Measurements from ENCODE around the gene GNPTAB.

Gene GNPTAB

DNA sequence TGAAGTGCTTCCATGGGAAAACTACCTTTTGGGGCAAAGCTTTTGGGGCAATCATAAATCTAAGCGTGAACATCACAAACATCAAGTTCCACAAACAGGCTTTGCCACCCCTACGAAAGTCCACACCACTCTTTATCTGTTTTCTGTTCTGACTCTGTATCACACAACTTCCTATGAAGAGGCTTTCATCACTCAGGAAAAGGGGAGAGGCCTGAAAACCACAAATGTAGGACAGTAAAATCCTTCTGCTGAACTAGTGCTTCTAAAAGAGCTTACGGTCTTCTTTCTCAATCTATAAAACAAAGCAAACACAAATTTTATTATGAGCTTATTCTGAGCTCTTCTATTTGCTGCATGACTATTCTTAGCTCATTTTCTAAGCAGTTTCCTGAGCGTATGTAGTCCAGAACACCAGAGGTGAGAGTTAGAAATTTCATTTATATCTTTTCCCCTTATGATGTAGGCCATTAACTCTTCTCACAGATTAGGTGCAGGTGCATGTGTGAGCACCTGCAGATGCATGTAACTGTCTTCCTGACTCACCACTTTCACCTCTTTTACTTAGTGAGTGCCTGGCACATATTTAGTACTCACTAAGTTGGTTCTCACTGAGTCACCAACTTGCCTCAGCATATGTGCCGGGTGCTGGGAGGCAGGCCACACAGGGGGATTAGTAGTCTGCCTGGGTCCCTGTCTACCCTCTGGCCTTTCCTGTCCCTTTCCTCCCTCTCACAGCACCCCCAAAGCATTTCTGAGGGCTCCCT, 58.6 kb downstream of the GNPTAB start:
- no peak overlapping the region for H3K4me3 ChIP-seq (ENCODE audit: low read length)
- TF ChIP-seq, protein P1, sequence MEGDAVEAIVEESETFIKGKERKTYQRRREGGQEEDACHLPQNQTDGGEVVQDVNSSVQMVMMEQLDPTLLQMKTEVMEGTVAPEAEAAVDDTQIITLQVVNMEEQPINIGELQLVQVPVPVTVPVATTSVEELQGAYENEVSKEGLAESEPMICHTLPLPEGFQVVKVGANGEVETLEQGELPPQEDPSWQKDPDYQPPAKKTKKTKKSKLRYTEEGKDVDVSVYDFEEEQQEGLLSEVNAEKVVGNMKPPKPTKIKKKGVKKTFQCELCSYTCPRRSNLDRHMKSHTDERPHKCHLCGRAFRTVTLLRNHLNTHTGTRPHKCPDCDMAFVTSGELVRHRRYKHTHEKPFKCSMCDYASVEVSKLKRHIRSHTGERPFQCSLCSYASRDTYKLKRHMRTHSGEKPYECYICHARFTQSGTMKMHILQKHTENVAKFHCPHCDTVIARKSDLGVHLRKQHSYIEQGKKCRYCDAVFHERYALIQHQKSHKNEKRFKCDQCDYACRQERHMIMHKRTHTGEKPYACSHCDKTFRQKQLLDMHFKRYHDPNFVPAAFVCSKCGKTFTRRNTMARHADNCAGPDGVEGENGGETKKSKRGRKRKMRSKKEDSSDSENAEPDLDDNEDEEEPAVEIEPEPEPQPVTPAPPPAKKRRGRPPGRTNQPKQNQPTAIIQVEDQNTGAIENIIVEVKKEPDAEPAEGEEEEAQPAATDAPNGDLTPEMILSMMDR (conservative IDR thresholded peaks at IDR 0.05; ENCODE audit: low read depth, low read length), result no peak
- no peak for DNase-seq (ENCODE audit: low read depth)

DNA sequence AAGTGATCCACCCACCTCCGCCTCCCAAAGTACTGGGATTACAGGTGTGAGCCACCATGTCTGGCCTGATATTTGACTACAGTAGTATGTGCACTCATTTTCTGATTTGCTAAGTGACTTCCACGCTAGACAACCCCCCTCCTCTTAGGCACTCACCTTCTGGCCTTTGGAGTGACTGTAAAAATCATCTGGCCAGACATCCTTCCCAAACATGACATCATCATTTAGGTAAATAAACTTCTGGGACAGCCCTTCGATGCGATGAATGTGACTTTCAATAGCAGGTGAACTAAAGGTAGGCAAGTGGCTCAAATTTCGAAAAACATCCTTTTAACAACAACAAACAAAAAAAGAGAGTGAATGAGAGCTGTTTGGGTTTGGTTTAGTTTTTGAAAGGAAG, 60.9 kb downstream of the GNPTAB start:
- no peak overlapping the region for H3K4me3 ChIP-seq (ENCODE audit: low read length)
- no peak for DNase-seq (ENCODE audit: low read depth)
- TF ChIP-seq, protein P1 (conservative IDR thresholded peaks at IDR 0.05; ENCODE audit: low read depth, low read length), result no peak

DNA sequence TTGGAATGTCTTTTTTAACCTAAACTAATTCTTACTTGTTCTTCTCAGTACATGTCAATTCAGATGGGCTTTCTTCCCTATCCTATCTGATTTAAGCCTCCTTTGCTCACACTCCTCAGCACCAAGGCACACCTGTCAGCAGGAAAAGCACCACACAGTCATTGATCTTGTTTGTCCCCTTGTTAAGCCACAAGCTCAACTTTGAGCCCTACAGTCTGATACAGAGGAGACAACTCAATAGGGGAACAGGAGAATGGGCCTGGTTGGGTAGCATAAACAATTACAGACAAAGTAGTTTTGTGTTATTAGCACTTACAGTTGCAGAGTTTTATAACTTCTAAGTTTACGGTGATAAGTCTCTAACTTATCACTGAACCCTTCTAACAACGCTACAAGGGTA, 62.0 kb downstream of the GNPTAB start:
- DNase-seq (ENCODE audit: low read depth), result no peak
- TF ChIP-seq, protein P1 (conservative IDR thresholded peaks at IDR 0.05; ENCODE audit: low read depth, low read length), result no peak
- H3K4me3 ChIP-seq (ENCODE audit: low read length), result no peak overlapping the region

DNA sequence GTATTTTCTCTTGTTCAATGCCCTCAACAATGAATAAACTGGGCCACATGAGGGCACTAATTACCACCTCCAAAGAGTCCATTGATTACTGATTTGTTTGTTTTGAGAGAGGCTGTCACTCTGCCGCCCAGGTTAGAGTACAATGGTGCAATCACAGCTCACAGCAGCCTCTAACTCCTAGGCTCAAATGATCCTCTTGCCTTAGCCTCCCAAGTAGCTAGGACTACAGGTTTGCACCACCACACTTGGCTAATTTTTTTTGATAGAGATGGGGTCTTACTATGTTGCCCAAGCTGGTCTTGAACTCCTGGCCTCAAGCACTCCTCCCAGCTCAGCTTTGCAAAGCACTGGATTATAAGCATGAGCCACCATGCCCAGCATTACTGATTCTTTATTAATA, 63.2 kb downstream of the GNPTAB start:
- TF ChIP-seq, protein P1 (conservative IDR thresholded peaks at IDR 0.05; ENCODE audit: low read depth, low read length), result no peak
- no peak overlapping the region for H3K4me3 ChIP-seq (ENCODE audit: low read length)
- DNase-seq (ENCODE audit: low read depth), result no peak

DNA sequence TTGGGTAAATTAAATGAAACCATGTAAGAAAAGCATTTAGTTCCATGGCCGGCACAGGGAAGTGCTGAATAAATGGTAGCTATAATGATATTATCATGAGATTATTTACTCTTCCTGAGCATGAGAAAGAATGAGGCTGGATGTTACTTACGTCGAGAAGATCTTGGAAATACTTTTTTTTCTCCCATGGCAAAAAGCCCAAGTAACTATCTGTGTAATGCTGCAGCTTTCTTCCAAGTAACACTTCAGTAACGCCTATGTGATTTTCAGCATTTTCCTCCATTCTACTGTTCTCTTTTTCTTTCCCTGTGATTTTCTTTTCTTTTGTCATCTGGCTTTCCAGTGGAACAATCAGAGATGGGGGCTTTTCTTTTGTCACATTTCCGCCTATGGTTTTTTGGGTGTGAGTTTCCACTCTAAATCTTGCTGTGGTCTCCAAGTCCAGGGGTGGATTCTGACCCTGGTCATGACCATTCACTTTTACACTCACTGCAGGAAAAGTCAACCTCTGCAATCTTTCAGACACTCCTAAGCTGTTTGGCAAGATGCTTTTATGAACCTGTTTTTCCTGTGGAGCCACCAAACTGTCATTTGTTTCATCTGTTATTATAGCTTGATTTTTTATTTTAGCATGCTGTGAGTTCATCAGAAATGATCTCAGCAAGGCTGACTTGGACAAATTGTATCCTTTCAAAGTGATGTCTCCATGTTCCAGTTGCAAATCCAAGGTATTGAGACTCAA, 66.5 kb downstream of the GNPTAB start:
- TF ChIP-seq, protein P1 (conservative IDR thresholded peaks at IDR 0.05; ENCODE audit: low read depth, low read length), result no peak
- DNase-seq (ENCODE audit: low read depth), result no peak
- H3K4me3 ChIP-seq (ENCODE audit: low read length), result no peak overlapping the region

DNA sequence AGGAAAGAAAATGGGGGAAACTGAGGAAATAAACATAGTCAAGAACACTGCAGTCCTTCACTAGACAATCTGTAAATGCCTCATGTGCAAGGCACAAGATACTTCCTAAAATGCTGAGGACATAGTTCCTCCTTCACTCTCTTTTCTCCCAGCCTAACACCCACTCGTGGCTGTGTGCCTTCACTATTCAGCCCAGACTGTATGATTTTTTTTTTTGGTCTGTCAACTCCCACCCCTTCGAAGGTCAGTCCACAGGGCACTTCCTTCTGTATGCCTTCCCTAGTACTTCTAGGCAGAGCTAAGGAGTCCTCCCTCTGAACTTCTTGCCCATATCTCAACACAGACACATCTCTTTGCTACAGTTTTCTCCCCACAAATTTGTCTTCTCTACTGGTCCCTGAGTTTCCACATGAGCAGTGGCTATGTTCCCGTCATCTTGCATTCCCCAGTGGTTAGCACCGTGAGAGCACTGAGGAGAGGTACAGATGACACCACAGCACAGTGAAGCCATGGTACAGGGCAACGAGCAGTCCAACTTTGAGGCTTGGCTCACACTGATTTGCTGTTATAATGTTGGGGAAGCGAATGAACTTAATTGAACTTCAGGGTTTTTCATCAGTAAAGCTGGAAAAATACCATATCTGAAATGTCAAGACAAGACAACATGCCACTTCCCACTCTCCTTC, 67.4 kb downstream of the GNPTAB start:
- no peak overlapping the region for H3K4me3 ChIP-seq (ENCODE audit: low read length)
- DNase-seq (ENCODE audit: low read depth), result no peak
- TF ChIP-seq, protein P1 (conservative IDR thresholded peaks at IDR 0.05; ENCODE audit: low read depth, low read length), result no peak

Data from retinal pigment epithelial cell (primary cell).